GM12801 (cell line): ENCODE results near the gene SPART.

Experiments
- CTCF ChIP-seq: IDR thresholded peaks from one replicate; pipeline ENCODE4 v1.5.1; 2011; ENCODE audit warnings: control low read depth; ENCODE audit not compliant: insufficient read length; ENCODE audit errors: extremely low read depth

SPART gene

DNA sequence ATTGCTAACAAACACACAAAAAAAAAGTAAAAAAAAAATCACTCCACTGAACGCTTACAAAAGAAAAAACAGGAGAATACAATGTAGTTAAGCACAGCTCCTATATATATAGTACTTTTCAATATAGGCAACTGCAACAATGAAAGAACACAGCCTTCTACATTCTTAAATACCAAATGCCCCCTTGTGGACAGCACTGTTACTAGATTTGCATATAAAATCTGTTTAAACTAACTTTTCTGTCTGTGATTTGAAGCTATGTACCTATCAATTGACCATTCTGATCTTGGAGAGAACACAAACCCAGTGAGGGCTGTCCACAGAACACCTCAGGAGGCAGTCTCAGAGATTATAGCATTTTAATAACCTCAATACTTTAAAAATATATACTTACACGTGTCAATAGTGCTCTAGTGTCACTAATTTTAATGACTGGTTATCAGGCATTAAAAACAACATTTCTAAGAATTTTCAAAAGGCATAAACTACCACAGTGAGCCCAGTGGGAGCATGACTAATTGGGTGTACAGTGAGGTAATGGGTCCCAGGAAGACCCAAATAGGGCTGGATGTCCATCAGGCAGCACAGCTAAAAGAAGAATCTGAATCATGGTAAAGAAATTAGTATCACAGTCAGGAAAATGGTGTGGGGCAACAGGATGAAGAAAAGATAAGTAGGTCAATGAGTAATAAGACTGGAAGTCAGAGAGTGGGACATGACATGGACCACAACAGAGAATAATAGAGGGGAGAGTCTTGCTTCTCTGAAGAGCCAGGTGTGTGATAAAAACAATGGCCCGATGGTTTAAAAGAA, 70.8 kb downstream of the SPART start:
- TF ChIP-seq CTCF, result no peak

GRCh38 chr13:36273431-36273830, 72.8 kb downstream of the SPART start:
- no peak for TF ChIP-seq CTCF

- no peak for TF ChIP-seq CTCF
Observed at GRCh38 chr13:36261976-36262375, 84.2 kb downstream of the SPART start.

DNA sequence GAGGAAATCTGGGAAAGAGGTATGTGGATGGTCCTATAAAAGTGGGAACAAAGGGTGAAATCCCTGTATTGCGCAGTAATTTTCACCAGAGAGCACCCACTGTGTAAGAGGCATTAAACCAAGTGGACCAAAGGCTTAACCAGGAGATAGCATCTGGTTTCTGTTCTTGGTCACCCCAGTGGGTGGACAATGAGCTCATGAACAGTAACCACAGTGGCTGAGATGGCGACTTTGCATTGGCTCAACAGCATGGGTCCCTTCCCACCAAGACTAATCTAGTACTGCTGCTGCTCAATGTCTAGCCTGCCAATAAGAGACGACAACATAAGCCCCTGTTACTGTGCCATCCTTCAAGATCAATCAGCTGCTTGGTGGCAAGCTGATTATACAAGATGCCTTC, 85.2 kb downstream of the SPART start:
- no peak for TF ChIP-seq CTCF

DNA sequence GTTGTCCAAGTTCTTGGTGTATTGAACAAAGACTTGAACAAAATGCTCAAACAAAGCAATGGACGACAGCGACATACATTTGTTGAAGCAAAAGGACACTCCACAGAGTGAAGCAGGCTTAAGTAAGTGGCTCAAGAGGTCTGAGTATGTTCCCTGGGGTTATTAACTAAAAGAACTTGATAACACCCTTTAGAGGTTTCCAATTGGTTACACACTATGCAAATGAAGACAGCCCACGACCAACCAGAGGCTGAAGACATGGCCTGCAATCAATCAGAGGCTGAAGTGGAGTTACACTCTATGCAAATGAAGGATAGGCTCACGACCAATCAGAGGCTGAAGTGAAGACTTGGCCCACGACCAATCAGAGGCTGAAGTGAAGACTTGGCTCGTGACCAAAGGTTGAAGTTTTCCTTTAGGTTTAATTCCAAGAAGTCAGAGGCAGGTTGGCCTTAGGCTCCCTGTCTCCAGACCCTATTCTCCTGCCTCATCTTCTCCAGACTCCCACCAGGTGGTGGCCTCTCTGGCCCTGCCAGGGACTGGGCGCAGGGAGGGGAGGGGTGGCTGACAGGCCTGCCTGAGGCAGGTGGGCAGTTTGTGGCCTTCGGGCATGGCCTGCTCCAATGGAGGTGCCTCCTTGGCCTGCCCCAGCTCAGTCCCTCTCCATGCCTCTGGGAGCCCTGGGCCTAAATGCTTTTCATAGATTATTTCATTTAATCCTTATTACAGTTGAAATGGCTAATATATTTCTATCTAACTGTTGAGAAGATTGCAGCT, 86.6 kb downstream of the SPART start:
- no peak for TF ChIP-seq CTCF

- no peak for TF ChIP-seq CTCF
Observed at GRCh38 chr13:36258831-36259230, 87.4 kb downstream of the SPART start.
